GM20000 (cell line): Measurements from ENCODE around the gene TPPP.

Source experiments
- DNase-seq: peaks from one replicate; pipeline ENCODE4 v3.0.0; 2012; ENCODE audit warnings: low spot score
- TF ChIP-seq, protein P1 (sequence below): IDR thresholded peaks from 2 replicates; pipeline ENCODE4 v1.5.1; 2012; ENCODE audit warnings: mild to moderate bottlenecking, control low read depth; ENCODE audit errors: extremely low read depth, missing control alignments

Gene TPPP

DNA sequence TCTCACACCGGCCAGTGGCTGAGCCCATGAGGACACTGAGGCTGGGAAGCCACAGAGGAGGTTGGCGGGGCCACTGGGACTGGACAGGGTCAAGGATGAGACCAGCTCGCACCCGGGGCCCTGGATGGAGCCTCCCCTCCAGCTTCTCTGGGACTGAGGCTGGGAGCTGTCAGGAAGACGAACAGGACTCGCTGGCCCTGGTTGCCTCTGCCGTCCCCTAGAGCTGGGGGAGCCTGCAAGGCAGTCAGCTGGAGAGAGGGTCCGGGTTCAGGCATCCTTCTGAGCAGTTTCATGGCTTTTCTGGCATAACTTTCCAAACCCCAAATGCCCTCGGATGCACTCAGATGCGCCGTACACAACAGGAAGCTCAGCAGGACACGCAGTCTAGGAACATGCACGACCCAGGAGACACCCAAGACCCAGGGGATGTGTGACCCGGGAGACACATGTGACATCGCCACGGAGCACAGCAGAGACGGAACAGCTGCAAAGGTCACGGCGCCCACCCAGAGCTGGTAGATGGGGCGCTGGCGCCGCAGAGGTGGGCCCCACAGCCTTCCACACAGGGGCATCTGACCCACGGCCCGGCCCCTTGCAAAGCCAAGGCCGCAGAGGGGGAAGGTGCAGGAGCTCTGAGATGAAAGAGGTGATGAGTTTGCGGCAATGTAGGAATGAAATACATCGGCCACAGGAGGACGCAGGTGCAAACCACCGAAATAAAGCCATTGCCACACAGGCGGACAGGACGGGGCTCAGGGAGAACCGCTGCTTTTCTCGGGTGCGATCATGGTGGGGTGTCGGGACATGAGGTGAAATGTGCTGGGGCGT is 17.1 kb downstream of the TPPP start:
- no peak for DNase-seq
- TF ChIP-seq, protein P1, sequence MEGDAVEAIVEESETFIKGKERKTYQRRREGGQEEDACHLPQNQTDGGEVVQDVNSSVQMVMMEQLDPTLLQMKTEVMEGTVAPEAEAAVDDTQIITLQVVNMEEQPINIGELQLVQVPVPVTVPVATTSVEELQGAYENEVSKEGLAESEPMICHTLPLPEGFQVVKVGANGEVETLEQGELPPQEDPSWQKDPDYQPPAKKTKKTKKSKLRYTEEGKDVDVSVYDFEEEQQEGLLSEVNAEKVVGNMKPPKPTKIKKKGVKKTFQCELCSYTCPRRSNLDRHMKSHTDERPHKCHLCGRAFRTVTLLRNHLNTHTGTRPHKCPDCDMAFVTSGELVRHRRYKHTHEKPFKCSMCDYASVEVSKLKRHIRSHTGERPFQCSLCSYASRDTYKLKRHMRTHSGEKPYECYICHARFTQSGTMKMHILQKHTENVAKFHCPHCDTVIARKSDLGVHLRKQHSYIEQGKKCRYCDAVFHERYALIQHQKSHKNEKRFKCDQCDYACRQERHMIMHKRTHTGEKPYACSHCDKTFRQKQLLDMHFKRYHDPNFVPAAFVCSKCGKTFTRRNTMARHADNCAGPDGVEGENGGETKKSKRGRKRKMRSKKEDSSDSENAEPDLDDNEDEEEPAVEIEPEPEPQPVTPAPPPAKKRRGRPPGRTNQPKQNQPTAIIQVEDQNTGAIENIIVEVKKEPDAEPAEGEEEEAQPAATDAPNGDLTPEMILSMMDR: no peak

DNA sequence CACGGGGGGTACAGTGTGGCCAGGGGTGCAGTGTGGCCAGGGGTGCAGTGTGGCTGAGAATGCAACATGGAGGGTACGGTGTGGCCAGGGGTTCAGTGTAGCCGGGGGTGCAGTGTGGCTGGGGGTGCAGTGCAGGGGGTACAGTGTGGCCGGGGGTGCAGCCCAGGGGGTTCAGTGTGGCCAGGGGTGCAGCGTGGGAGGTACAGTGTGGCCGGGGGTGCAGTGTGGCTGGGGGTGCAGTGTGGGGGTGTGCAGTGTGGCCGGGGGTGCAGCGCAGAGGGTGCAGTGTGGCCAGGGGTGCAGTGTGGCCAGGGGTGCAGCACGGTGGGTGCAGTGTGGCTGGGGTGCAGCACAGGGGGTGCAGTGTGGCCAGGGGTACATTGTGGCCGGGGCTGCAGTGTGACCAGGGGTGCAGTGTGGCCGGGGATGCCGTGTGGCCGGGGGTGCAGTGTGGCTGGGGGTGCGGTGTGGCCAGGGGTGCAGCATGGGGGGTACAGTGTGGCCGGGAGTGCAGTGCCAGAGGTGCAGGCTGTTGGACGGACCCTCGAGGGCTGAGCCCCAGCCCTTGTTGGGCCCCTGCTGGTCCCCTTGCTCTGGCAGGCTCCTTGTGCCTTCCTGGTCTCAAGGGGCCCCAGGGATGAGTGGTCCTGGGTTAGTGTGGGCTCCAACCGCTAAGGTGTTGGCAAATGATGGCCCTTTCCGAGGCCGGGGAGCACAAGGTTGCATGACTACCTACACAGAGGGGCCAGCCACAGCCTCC is 17.9 kb downstream of the TPPP start:
- DNase-seq: no peak
- TF ChIP-seq, protein P1: no peak

DNA sequence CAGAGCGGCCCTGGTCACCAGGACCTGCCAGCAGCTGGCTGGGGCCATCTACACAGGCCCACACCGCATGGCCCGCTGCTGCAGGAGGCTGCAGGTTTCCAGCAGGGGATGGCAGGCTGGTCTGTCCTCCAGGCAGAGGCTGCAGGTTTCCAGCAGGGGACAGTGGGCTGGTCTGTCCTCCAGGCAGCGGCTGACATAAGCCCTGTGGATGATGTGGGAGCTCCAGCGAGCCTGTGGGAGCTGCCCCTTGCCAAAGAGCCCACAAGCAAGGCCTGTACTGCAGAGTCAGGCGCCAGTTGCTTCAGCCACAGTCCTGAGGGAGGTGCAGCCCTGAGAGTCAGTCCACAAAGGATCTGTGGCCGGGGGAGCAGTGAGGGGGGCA is 18.5 kb downstream of the TPPP start:
- TF ChIP-seq, protein P1: no peak
- no peak for DNase-seq

DNA sequence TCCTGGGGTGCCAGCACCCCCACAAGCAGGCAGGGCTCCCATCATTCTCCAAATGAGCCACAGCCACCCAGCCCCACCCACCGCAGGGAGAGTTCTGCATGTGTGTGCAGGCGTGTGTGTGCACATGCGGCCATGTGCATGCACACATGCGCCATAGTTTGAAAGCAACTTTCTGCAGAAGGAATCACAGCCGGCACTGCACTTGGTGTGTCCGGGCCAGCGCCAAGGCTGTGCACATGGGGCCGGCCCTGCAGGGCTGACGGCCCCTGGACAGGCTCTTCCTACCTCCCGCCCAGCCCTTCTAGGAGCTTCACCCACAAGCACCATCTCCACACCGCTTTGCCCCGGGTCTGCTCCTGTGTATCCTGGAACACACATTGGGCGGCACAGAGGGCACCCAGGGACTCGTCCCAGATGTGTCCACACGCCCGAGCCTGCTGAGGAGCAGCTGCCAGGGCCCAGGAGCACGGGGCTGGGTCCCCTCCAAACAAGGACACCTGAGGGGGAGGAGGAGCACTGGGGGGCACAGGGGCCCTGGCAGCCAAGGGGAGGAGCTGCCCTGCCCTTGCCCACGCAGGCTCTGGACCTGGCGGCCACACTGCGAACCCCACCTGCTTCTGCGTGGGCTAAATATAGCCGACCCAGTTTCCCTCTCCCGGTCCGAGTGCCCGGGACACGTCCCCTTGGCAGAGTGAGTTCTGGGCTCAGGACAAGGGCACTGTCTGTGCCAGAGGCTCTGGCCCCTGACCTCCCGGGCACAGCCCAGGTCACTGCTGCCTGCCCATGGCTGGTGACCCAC is 19.1 kb downstream of the TPPP start:
- DNase-seq: no peak
- TF ChIP-seq, protein P1: no peak

DNA sequence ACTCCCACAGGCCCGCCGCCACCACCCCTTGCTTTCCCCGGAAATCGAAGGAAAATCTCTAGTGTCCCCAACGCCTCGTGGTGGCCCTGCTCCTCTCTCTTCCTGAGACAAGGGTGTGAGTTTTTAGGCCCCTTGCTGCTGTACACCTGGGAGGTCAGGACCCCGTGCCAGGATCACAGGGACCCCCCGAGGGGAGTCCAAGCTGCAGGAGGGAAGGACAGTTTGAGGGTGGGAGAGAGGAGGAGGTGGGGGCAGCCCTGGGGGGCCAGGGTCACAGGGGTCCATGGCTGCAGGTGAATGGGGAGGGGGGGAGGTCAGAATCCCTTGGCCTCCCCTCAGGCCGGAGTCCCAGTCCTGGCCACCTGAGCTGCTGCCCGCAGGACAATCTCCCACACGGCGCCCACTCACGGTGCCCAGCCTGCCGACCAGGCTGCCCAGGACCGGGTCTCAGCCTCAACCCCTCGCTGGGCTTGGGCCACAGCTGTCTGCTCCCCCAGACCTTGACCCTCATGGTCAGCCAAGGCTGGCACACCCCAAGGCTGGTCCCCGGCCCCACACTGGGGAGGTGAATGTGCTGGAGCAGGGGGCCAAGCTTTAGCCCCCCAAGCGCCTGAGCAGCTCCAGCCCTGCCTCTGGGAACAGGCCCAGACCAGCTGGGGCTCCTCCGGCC is 19.9 kb downstream of the TPPP start:
- DNase-seq: no peak
- TF ChIP-seq, protein P1: no peak

GRCh38 chr5:672329-673160 is 20.6 kb downstream of the TPPP start:
- TF ChIP-seq, protein P1: no peak
- DNase-seq: no peak
